ENCODE data around the gene HS2ST1.
"Not testable (repeated sequence)": the region's sequence is repeated elsewhere in the genome, so short reads cannot be mapped to it uniquely, and the experiment has no call there.

The HS2ST1 gene
- total RNA-seq: 17.1 to 26.5 (median 21.3) reads per million in 3 donors

DNA sequence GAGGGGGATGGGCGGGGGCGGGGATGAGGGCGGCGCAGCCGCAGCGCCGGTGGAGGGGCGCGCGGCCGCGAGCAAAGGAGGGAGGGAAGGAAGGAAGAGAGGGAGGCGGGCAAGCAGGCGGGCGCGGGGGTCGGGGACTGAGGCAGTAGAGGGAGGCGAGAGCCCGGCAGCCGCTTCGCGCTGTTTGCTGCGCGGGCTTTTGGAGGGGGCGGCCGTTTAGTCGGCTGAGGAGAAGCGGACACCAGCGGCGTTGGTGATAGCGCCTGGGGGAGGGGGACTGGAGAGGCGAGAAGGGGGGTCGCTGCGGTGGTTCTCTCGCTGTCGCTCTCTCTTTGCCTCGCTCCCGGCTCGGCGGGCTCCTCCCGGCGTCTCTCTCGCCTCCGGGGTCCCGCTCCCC is at the start of gene HS2ST1:
Gene HS2ST1, plus strand, starts transcription at position 35 of the 397 bp plus-strand sequence.
- H3K36me3 ChIP-seq (ENCODE audit: control insufficient read depth, insufficient read depth, low read length): peaks cover 10% of the 10 kb centered on the region
- H3K27ac ChIP-seq (ENCODE audit: insufficient read depth, low read length, poor library complexity, severe bottlenecking): peak within 1 kb of the TSS; percentile 97
- H3K4me3 ChIP-seq (ENCODE audit: insufficient read depth, low read depth, low read length, poor library complexity, severe bottlenecking): peak within 1 kb of the TSS; percentile 100
- H3K9me3 ChIP-seq (ENCODE audit: control insufficient read depth, low read length): no peaks in the 10 kb centered on the region
- peaks cover 20% of the 10 kb centered on the region for H3K4me1 ChIP-seq (ENCODE audit: control insufficient read depth, insufficient read depth, low read length, poor library complexity, severe bottlenecking)
- no peaks in the 10 kb centered on the region for H3K27me3 ChIP-seq (replicated peaks; ENCODE audit: control insufficient read depth, insufficient read depth, low read length, poor library complexity, severe bottlenecking)
- no peak for DNase-seq

DNA sequence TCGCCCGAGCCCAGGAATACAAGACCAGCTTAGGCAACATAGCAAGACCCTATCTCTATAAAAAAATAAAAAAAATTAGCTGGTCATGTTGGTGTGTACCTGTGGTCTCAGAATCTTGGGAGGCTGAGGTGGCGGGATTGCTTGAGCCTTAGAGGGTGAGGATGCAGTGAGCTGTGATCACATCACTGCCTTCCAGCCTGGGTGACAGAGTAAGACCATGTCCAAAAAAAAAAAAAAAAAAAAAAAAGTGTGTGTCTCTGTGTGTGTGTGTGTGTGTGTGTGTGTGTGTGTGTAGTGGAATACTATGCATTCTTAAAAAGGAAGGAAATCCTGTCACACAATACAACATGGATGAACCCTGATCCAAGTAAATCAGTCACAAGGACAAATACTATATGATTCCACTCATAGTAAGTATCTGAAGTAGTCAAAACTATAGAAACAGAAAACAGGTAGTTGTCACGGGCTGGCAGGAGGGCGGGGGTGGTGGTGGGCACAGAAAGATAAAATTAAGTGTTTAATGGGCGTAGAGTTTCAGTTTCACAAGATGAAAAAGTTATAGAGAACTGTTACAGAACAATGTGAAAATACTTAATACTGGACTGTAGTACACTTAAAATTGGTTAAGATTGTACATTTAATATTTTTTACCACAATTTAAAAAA is 48.3 kb upstream of the HS2ST1 start:
- Histone ChIP-seq H3K9me3 (ENCODE audit: control insufficient read depth, low read length) (no peaks in the 10 kb centered on the region), H3K4me1 (ENCODE audit: control insufficient read depth, insufficient read depth, low read length, poor library complexity, severe bottlenecking) (no peaks in the 10 kb centered on the region), H3K27ac (ENCODE audit: insufficient read depth, low read length, poor library complexity, severe bottlenecking) (no peak overlapping the region), H3K36me3 (ENCODE audit: control insufficient read depth, insufficient read depth, low read length) (no peaks in the 10 kb centered on the region), H3K4me3 (ENCODE audit: insufficient read depth, low read depth, low read length, poor library complexity, severe bottlenecking) (no peak overlapping the region), H3K27me3 (replicated peaks; ENCODE audit: control insufficient read depth, insufficient read depth, low read length, poor library complexity, severe bottlenecking) (no peaks in the 10 kb centered on the region)
- no peak for DNase-seq

GRCh38 chr1:86866665-86867064 is 47.8 kb upstream of the HS2ST1 start:
- no peaks in the 10 kb centered on the region for H3K36me3 ChIP-seq (ENCODE audit: control insufficient read depth, insufficient read depth, low read length)
- H3K4me3 ChIP-seq (ENCODE audit: insufficient read depth, low read depth, low read length, poor library complexity, severe bottlenecking): no peak overlapping the region
- H3K9me3 ChIP-seq (ENCODE audit: control insufficient read depth, low read length): no peaks in the 10 kb centered on the region
- no peak overlapping the region for H3K27ac ChIP-seq (ENCODE audit: insufficient read depth, low read length, poor library complexity, severe bottlenecking)
- H3K4me1 ChIP-seq (ENCODE audit: control insufficient read depth, insufficient read depth, low read length, poor library complexity, severe bottlenecking): no peaks in the 10 kb centered on the region
- H3K27me3 ChIP-seq (replicated peaks; ENCODE audit: control insufficient read depth, insufficient read depth, low read length, poor library complexity, severe bottlenecking): no peaks in the 10 kb centered on the region
- DNase-seq: no peak

- DNase-seq; H3K27ac ChIP-seq (ENCODE audit: insufficient read depth, low read length, poor library complexity, severe bottlenecking); H3K36me3 ChIP-seq (ENCODE audit: control insufficient read depth, insufficient read depth, low read length): not testable (repeated sequence)
Observed at GRCh38 chr1:86867278-86867677, 47.2 kb upstream of the HS2ST1 start.

GRCh38 chr1:86868477-86868876 is 46.0 kb upstream of the HS2ST1 start:
- no peaks in the 10 kb centered on the region for H3K27me3 ChIP-seq (replicated peaks; ENCODE audit: control insufficient read depth, insufficient read depth, low read length, poor library complexity, severe bottlenecking)
- no peaks in the 10 kb centered on the region for H3K4me1 ChIP-seq (ENCODE audit: control insufficient read depth, insufficient read depth, low read length, poor library complexity, severe bottlenecking)
- DNase-seq: no peak
- no peaks in the 10 kb centered on the region for H3K9me3 ChIP-seq (ENCODE audit: control insufficient read depth, low read length)
- no peak overlapping the region for H3K4me3 ChIP-seq (ENCODE audit: insufficient read depth, low read depth, low read length, poor library complexity, severe bottlenecking)
- H3K27ac ChIP-seq (ENCODE audit: insufficient read depth, low read length, poor library complexity, severe bottlenecking): no peak overlapping the region
- H3K36me3 ChIP-seq (ENCODE audit: control insufficient read depth, insufficient read depth, low read length): no peaks in the 10 kb centered on the region

More at GRCh38 chr1:86867278-86867677, 47.2 kb upstream of the HS2ST1 start:
- H3K9me3 ChIP-seq (ENCODE audit: control insufficient read depth, low read length); H3K4me1 ChIP-seq (ENCODE audit: control insufficient read depth, insufficient read depth, low read length, poor library complexity, severe bottlenecking); H3K27me3 ChIP-seq (replicated peaks; ENCODE audit: control insufficient read depth, insufficient read depth, low read length, poor library complexity, severe bottlenecking); H3K4me3 ChIP-seq (ENCODE audit: insufficient read depth, low read depth, low read length, poor library complexity, severe bottlenecking): not testable (repeated sequence)

DNA sequence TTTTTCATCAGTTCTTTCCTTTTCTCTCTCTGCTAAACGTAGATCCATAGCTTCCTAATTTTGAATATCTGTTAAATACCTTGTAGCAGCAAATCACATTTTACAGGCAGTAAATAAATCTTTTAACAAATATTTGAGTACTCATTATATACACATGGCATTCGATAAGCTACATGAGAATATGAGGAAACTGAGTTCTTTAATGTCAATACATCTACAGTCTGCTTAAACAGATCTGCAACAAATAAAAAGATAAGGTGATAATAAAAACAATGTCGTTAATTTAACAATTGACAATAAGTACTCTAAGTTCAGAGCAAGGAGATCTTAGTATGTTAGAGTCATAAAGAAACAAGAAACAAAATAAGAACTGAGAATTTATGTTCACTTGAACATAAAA is 43.4 kb upstream of the HS2ST1 start:
- Histone ChIP-seq H3K27ac (ENCODE audit: insufficient read depth, low read length, poor library complexity, severe bottlenecking) (no peak overlapping the region), H3K4me3 (ENCODE audit: insufficient read depth, low read depth, low read length, poor library complexity, severe bottlenecking) (no peak overlapping the region), H3K9me3 (ENCODE audit: control insufficient read depth, low read length) (no peaks in the 10 kb centered on the region), H3K27me3 (replicated peaks; ENCODE audit: control insufficient read depth, insufficient read depth, low read length, poor library complexity, severe bottlenecking) (no peaks in the 10 kb centered on the region), H3K4me1 (ENCODE audit: control insufficient read depth, insufficient read depth, low read length, poor library complexity, severe bottlenecking) (no peaks in the 10 kb centered on the region), H3K36me3 (ENCODE audit: control insufficient read depth, insufficient read depth, low read length) (no peaks in the 10 kb centered on the region)
- no peak for DNase-seq

- H3K27ac ChIP-seq (ENCODE audit: insufficient read depth, low read length, poor library complexity, severe bottlenecking): no peak overlapping the region
- DNase-seq: no peak
Observed at GRCh38 chr1:86872086-86872485, 42.3 kb upstream of the HS2ST1 start.

DNA sequence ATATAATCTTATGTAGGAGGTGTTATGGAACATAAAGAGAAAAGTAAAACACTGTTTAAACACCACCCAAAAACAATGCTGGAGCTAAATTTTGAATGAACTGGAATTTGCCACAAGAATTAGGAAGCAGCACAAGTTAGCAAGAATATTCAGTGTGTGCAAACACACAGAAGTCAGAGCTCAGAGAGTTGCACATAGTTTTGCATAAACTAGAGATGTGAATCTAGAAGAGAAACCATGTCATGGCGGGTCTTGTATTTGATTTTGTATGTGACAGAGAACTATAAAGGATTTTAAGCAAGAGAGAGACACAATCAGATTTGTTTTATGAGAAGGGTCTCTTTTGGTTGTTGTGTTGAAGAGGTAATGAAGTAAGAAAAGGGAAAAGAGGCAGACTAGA is 38.7 kb upstream of the HS2ST1 start:
- peaks cover 16% of the 10 kb centered on the region for H3K36me3 ChIP-seq (ENCODE audit: control insufficient read depth, insufficient read depth, low read length)

More at GRCh38 chr1:86872086-86872485, 42.3 kb upstream of the HS2ST1 start:
- H3K4me3 ChIP-seq (ENCODE audit: insufficient read depth, low read depth, low read length, poor library complexity, severe bottlenecking): no peak overlapping the region
- no peaks in the 10 kb centered on the region for H3K27me3 ChIP-seq (replicated peaks; ENCODE audit: control insufficient read depth, insufficient read depth, low read length, poor library complexity, severe bottlenecking)
- no peaks in the 10 kb centered on the region for H3K9me3 ChIP-seq (ENCODE audit: control insufficient read depth, low read length)
- H3K36me3 ChIP-seq (ENCODE audit: control insufficient read depth, insufficient read depth, low read length): no peaks in the 10 kb centered on the region
- no peaks in the 10 kb centered on the region for H3K4me1 ChIP-seq (ENCODE audit: control insufficient read depth, insufficient read depth, low read length, poor library complexity, severe bottlenecking)

GRCh38 chr1:86887479-86888162 is 26.8 kb upstream of the HS2ST1 start:
- no peak overlapping the region for H3K27ac ChIP-seq (ENCODE audit: insufficient read depth, low read length, poor library complexity, severe bottlenecking)
- no peaks in the 10 kb centered on the region for H3K4me1 ChIP-seq (ENCODE audit: control insufficient read depth, insufficient read depth, low read length, poor library complexity, severe bottlenecking)
- DNase-seq: no peak

More for the DNA sequence above, 38.7 kb upstream of the HS2ST1 start:
- H3K4me3 ChIP-seq (ENCODE audit: insufficient read depth, low read depth, low read length, poor library complexity, severe bottlenecking): no peak overlapping the region
- no peak overlapping the region for H3K27ac ChIP-seq (ENCODE audit: insufficient read depth, low read length, poor library complexity, severe bottlenecking)
- no peaks in the 10 kb centered on the region for H3K9me3 ChIP-seq (ENCODE audit: control insufficient read depth, low read length)
- no peaks in the 10 kb centered on the region for H3K4me1 ChIP-seq (ENCODE audit: control insufficient read depth, insufficient read depth, low read length, poor library complexity, severe bottlenecking)
- DNase-seq: no peak
- H3K27me3 ChIP-seq (replicated peaks; ENCODE audit: control insufficient read depth, insufficient read depth, low read length, poor library complexity, severe bottlenecking): no peaks in the 10 kb centered on the region

DNA sequence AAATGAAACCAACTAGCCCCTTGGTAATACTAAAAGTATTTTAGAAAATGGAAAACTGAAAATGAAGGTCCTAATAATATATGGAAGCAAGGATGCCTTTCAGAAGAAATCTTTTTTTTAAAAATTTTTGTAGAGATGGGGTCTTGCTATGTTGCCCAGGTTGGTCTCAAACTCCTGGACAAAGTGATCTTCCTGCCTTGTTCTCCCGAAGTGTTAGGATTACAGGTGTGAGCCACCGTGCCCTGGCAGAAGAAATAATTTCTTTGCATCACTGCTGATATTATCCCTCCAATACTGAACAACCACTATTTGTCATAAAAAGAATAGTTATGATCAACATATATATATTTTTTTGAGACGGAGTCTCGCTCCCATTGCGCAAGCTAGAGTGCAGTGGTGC is 26.1 kb upstream of the HS2ST1 start:
- no peak for DNase-seq
- no peaks in the 10 kb centered on the region for H3K4me1 ChIP-seq (ENCODE audit: control insufficient read depth, insufficient read depth, low read length, poor library complexity, severe bottlenecking)
- H3K27me3 ChIP-seq (replicated peaks; ENCODE audit: control insufficient read depth, insufficient read depth, low read length, poor library complexity, severe bottlenecking): no peaks in the 10 kb centered on the region
- no peak overlapping the region for H3K27ac ChIP-seq (ENCODE audit: insufficient read depth, low read length, poor library complexity, severe bottlenecking)
- H3K9me3 ChIP-seq (ENCODE audit: control insufficient read depth, low read length): no peaks in the 10 kb centered on the region
- H3K36me3 ChIP-seq (ENCODE audit: control insufficient read depth, insufficient read depth, low read length): no peaks in the 10 kb centered on the region
- H3K4me3 ChIP-seq (ENCODE audit: insufficient read depth, low read depth, low read length, poor library complexity, severe bottlenecking): no peak overlapping the region

More at GRCh38 chr1:86887479-86888162, 26.8 kb upstream of the HS2ST1 start:
- Histone ChIP-seq H3K36me3 (ENCODE audit: control insufficient read depth, insufficient read depth, low read length) (no peaks in the 10 kb centered on the region), H3K27me3 (replicated peaks; ENCODE audit: control insufficient read depth, insufficient read depth, low read length, poor library complexity, severe bottlenecking) (no peaks in the 10 kb centered on the region), H3K4me3 (ENCODE audit: insufficient read depth, low read depth, low read length, poor library complexity, severe bottlenecking) (no peak overlapping the region), H3K9me3 (ENCODE audit: control insufficient read depth, low read length) (no peaks in the 10 kb centered on the region)

All from effector memory CD4-positive, alpha-beta T cell (primary cell).